Muscle of leg (tissue), 11 donors: ENCODE results near the gene PUM1. TPM values are rescaled to one million over a fixed set of nuclear protein-coding genes. Genes with fewer than 3 reads are reported as not detected.

Source experiments
- DNase-seq: peaks from one replicate; pipeline ENCODE4 v3.0.0; 2013
- H3K27ac ChIP-seq: one replicate; pipeline ENCODE4 v1.5.1; 2013; ENCODE audit warnings: mild to moderate bottlenecking, low read length, control low read depth
- H3K27me3 ChIP-seq: one replicate; pipeline ENCODE4 v1.6.1; 2013; ENCODE audit warnings: low read length; ENCODE audit not compliant: control insufficient read depth, insufficient read depth
- H3K36me3 ChIP-seq: one replicate; pipeline ENCODE4 v1.6.1; 2013; ENCODE audit warnings: low read length; ENCODE audit not compliant: control insufficient read depth, insufficient read depth
- H3K4me1 ChIP-seq: one replicate; pipeline ENCODE4 v1.6.1; 2013; ENCODE audit warnings: low read length; ENCODE audit not compliant: control insufficient read depth, insufficient read depth
- H3K4me3 ChIP-seq: one replicate; pipeline ENCODE4 v1.5.1; 2013; ENCODE audit warnings: low read length, control low read depth
- H3K9me3 ChIP-seq: replicated peaks from 2 replicates; pipeline ENCODE4 v1.6.1; 2013; ENCODE audit warnings: low read depth, low read length; ENCODE audit not compliant: control insufficient read depth
- WGBS: methylation state at CpG from one replicate; pipeline ENCODE4 v1.1.5; 2013; ENCODE audit warnings: missing lambda C conversion rate; ENCODE audit not compliant: insufficient coverage; 5-methylcytosine and 5-hydroxymethylcytosine counted together
- polyA plus RNA-seq, 8 donors: library from polyadenylated mRNA; unstranded; fragments of 120-200 nt; gene quantifications; one replicate each; pipeline versions ENCODE4 v1.2.1 to v1.2.3, GENCODE V29; 2013; ENCODE audit warnings: inconsistent platforms in 1 of 8, low replicate concordance in 1 of 8; ENCODE audit not compliant: insufficient read length in 8 of 8, insufficient read depth in 1 of 8
- total RNA-seq: library from RNA; stranded (reverse); fragments of 120-200 nt; gene quantifications from one replicate; pipeline ENCODE4 v1.2.4, GENCODE V29; 2013

The PUM1 gene
- total and polyA plus RNA-seq, 9 donors, result 39.3 to 62.5 (median 54.7) TPM

DNA sequence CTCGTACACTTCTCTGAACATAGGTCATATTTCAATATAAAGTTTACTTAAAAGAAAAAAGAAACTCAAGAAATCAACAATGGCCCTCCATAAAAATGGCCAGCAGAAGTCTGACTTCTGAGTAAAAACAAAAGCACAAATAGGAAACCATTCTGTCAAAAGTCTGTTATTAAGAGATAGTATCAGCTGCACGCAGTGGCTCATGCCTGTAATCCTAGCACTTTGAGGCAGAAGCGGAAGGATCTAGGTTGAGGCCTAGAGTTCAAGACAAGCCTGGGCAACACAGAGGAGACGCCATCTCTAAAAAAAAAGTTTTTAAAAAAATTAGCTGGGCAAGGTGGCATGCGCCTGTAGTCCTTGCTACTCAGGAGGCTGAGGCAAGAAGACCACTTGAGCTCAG, 67.3 kb downstream of the PUM1 start:
- Histone ChIP-seq H3K4me3 (no peak overlapping the region), H3K4me1 (no peaks in the 10 kb centered on the region), H3K36me3 (peaks cover 11% of the 10 kb centered on the region), H3K27me3 (no peaks in the 10 kb centered on the region), H3K27ac (no peak overlapping the region), H3K9me3 (no peaks in the 10 kb centered on the region)
- 96% methylated on average over 3 of the region's 5 CpGs for WGBS
- DNase-seq, result no peak

DNA sequence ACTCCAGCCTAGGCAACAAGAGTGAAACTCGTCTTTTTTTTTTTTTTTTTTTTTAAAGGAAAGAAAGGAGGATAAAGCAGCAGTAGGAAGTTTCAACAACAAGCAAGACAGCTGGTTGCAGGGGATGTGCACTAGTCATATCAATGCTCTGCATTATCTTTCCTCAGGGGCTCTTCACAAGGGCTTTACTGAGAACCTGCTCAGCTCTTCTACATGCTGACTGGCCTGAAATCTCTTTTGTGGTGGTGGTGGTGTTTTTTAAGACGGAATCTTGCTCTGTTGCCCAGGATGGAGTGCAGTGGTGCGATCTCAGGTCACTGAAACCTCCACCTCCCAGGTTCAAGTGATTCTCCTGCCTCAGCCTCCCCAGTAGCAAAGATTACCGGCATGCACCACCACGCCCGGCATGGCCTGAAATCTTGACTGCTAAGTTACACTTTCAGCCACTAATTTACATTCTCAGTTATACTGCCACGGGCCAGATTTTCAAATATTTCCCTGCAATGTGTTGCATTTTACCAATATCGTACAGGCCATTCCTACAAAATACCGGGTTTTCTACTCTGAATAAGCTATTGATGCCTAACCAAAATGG, 68.0 kb downstream of the PUM1 start:
- DNase-seq, result no peak
- Histone ChIP-seq H3K27ac (no peak overlapping the region), H3K27me3 (no peaks in the 10 kb centered on the region), H3K4me3 (no peak overlapping the region), H3K36me3 (peaks cover 11% of the 10 kb centered on the region), H3K9me3 (no peaks in the 10 kb centered on the region), H3K4me1 (no peaks in the 10 kb centered on the region)
- WGBS, result 97% methylated on average over 5 of the region's 9 CpGs

DNA sequence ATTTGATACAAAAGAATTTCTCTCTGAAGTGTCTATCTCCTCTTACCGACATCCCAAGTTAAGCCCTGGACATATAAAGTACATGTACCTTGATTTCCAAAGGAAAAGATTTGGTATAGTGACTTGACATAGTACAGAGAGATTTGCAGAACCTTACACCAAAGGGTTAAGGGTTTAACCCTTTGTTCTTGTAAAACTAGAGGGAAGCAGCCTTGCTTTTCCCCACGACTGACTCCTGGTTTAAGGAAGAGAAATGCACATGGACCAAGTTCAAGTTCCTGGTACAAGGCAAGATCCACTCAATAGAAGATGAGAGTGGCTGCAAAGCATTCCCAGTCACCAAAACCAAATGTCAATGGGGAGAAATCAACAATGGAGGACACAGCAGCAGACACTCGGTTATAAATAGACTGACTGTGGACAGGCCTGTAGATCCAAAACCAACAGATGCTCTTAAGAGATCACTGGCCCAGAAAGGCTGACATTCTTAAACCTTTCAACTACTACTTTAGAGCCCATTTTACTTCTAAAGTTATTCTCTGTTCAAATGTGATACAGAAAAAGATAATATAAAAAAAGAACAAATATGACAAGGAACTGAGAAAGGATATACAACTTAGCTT, 69.4 kb downstream of the PUM1 start:
- DNase-seq, result no peak
- WGBS, result 33% methylated on average over 1 of the region's 3 CpGs

DNA sequence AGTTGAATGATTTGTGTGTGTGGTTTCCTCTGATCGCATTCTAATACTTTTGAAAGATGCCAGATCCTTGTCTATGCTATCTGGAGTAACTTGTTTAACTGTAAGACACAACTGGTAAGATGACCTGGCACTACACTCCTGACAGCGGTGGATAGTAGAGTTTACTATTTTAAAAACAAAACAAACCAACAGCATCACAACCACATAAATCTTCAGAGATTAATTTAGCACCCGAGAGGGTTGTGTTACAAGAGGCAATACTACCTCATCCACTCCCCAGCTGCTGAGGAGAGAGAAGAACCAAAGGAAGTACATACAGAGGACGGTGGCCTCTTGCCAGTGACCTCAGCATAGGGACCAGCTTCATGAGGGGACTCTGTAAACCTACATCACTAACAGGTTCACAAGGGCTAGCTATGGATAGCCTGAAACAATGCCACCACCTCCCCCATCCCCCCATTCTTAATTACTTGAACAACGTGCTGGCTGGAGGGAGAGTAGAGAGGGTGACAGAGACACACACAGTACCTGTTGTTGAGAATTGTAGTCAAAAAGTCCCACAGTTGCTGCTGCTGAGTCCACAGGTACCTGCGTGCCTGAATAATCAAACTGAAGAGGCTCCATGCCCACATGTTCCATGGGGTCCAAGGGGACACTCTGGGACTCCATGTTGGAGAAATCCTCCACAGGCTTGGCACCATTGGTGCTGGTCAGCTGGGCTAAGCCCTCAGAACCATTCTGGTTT, 73.5 kb downstream of the PUM1 start:
- Histone ChIP-seq H3K9me3 (no peaks in the 10 kb centered on the region), H3K27me3 (no peaks in the 10 kb centered on the region), H3K4me3 (no peak overlapping the region), H3K27ac (no peak overlapping the region), H3K36me3 (peaks cover 15% of the 10 kb centered on the region), H3K4me1 (peaks cover 6% of the 10 kb centered on the region)
- peak; percentile 40 for DNase-seq
- 80% methylated on average over 2 of the region's 6 CpGs for WGBS

More for the DNA sequence above, 69.4 kb downstream of the PUM1 start:
- Histone ChIP-seq H3K9me3 (no peaks in the 10 kb centered on the region), H3K4me1 (peaks cover 3% of the 10 kb centered on the region), H3K4me3 (no peak overlapping the region), H3K27ac (no peak overlapping the region), H3K36me3 (peaks cover 13% of the 10 kb centered on the region), H3K27me3 (no peaks in the 10 kb centered on the region)

DNA sequence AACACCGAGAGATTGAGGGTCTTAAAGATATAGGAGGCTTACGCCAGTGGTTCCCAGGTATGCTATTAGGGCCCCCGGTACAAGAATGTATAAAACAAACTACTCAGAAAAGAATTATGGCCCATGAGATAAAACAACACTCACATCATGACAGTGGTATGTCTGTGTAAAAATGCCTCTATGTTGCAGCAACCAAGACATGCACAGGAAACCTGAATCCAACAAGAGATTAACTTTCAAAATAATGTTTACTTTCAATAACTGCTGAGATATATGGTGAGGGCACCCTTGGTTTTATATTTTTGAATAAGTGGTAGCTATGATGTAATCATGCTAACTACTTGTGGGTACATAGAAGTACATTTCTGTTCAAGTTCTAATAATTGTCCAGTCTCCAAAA, 74.9 kb downstream of the PUM1 start:
- H3K4me1 ChIP-seq, result peaks cover 6% of the 10 kb centered on the region
- DNase-seq, result no peak
- no CpG with 5 or more reads among the region's 3 CpGs for WGBS
- H3K27me3 ChIP-seq, result no peaks in the 10 kb centered on the region
- H3K36me3 ChIP-seq, result peaks cover 15% of the 10 kb centered on the region
- H3K27ac ChIP-seq, result no peak overlapping the region
- no peak overlapping the region for H3K4me3 ChIP-seq
- no peaks in the 10 kb centered on the region for H3K9me3 ChIP-seq

DNA sequence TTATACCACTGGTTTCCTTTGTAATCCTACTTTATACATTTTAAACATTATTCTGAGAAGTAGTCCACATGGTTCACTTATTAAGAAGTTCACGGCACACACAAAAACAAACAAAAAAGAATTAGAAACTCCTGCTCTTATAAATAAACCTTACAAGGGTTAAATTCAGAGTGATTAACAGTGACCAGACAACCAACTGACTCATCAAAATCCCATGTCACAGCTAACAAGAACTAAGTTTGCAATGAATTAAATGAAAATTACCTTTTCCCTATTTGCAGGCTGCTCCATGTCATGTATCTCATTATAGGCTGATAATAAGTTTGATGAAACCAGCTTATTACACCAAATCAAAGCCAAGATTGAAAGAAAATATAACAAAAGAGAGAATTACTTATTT, 77.5 kb downstream of the PUM1 start:
- WGBS, result no CpG with 5 or more reads among the region's 1 CpG
- DNase-seq, result no peak
- no peak overlapping the region for H3K4me3 ChIP-seq
- no peaks in the 10 kb centered on the region for H3K27me3 ChIP-seq
- H3K27ac ChIP-seq, result no peak overlapping the region
- H3K4me1 ChIP-seq, result peaks cover 12% of the 10 kb centered on the region
- H3K9me3 ChIP-seq, result no peaks in the 10 kb centered on the region
- H3K36me3 ChIP-seq, result peaks cover 14% of the 10 kb centered on the region

DNA sequence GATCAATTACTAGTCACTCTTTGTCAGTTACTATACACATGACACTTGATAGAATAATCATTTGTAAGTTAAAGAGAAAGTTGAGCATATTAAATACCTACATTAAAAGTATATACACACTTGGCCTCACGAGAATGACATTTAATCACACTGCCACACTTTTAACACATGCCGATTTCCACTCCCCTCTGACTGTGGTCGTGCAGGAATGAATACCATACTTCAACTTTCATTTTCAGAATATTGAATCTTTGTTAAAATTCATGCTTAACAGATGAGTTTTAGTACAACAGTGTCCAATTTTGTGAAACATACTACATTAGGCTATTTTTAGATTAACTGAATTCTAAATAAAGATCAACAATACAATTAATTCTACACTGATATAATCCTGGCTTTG, 78.8 kb downstream of the PUM1 start:
- Histone ChIP-seq H3K4me3 (no peak overlapping the region), H3K27me3 (no peaks in the 10 kb centered on the region), H3K36me3 (peaks cover 13% of the 10 kb centered on the region), H3K9me3 (no peaks in the 10 kb centered on the region), H3K27ac (no peak overlapping the region), H3K4me1 (peaks cover 10% of the 10 kb centered on the region)
- DNase-seq, result peak; percentile 13
- no CpG with 5 or more reads among the region's 3 CpGs for WGBS

DNA sequence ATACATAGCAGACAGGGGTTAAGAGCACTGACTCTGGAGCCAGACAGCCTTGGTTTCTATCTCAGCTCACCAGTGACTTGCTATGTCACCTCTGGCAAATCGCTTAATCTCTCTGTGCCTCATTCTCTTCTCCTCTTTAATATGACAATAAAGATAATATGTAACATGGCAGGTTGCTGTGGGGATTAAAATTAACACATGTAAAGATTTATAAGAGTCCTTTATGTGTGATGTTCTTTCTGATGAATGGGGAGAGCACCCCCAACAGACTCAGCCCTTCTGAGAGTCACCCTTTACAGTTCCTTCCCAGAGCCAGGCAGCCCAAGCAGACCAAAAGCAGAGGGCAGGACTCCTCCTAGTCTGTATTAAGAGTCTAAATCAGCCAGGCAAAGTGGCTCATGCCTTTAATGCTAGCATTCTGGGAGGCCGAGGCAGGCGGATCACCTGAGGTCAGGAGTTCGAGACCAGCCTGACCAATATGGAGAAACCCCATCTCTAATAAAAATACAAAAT, 80.5 kb downstream of the PUM1 start:
- DNase-seq, result no peak
- peaks cover 17% of the 10 kb centered on the region for H3K36me3 ChIP-seq
- H3K4me3 ChIP-seq, result no peak overlapping the region
- H3K27ac ChIP-seq, result no peak overlapping the region
- no peaks in the 10 kb centered on the region for H3K9me3 ChIP-seq
- no peaks in the 10 kb centered on the region for H3K27me3 ChIP-seq
- H3K4me1 ChIP-seq, result peaks cover 10% of the 10 kb centered on the region
- no CpG with 5 or more reads among the region's 4 CpGs for WGBS

DNA sequence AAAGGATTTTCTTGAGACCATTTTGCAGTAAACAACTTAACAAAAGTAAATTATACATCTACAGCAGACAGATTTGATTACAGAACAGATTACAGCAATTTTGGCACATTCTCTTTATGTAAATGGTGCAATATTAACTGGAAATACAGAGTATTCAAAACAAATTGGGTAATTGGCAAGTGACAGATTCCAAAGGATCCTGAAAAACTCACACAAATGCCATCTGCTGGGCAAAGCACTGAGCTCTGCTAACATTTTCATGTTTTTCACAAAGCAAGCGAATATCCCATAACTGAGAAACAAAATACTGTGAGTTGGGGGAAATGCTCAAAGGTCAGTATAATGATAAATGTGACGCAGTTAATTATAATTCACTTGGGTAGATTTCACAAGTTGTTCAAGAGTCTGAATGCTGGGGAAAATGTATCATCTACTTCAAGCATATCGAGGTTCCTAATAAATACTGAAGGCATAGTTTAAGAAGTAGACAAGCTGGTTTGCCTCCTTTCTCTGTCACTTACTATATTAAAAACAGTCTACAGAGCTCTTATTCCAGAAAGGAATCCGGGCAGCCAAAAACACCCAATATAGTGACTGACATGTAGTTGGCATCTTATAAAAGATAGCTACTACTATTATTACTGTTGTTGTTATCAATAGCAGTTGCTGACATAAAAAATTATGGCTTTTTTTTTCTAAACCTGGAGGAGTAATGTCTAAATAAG, 81.2 kb downstream of the PUM1 start:
- Histone ChIP-seq H3K36me3 (peaks cover 23% of the 10 kb centered on the region), H3K9me3 (no peaks in the 10 kb centered on the region), H3K27ac (no peak overlapping the region), H3K4me1 (peaks cover 10% of the 10 kb centered on the region), H3K27me3 (no peaks in the 10 kb centered on the region), H3K4me3 (no peak overlapping the region)
- DNase-seq, result no peak
- no CpG with 5 or more reads among the region's 4 CpGs for WGBS

DNA sequence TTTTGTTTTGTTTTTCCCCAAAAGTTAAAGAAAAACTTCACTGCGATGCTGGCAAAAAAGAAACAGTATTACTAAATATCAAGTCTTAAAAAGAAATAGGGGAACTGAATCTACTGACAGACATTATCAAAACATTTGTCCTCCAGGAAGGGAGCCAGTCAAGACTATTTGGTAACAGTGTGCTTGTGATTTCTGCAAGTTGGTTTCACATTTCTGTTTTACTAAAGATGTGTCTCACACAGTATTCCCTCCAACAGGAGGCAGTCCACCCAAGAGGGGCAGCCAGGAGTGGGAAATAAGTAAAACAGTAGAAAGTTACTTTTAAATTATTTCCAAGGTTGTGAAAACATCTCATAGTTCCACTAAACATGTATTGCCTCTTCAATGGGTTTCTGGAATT, 82.6 kb downstream of the PUM1 start:
- Histone ChIP-seq H3K4me1 (peaks cover 7% of the 10 kb centered on the region), H3K9me3 (no peaks in the 10 kb centered on the region), H3K36me3 (peaks cover 33% of the 10 kb centered on the region), H3K27me3 (no peaks in the 10 kb centered on the region), H3K27ac (no peak overlapping the region), H3K4me3 (no peak overlapping the region)
- DNase-seq, result peak; percentile 55
- no CpG with 5 or more reads among the region's 1 CpG for WGBS
